HepG2 (cell line): Measurements from ENCODE around the gene SYCE3. TPM values are rescaled to one million over a fixed set of nuclear protein-coding genes. Genes with fewer than 3 reads are reported as not detected.

ENCODE experiments used
- ARNTL ChIP-seq: sonication (generic); formaldehyde crosslinking; IDR thresholded peaks from 2 replicates; pipeline ENCODE4 v1.4.0; 2020; ENCODE audit warnings: mild to moderate bottlenecking, missing genetic modification reagents
- HNF1A ChIP-seq, 2 experiments: sonication (generic) in 1 of 2; formaldehyde crosslinking in 1 of 2; IDR thresholded peaks; 2 replicates each; pipeline versions ENCODE4 v1.4.0 to v1.6.1; 2016 to 2020; ENCODE audit warnings: borderline replicate concordance in 1 of 2, low read depth in 1 of 2, mild to moderate bottlenecking in 1 of 2, missing genetic modification reagents in 1 of 2
- IKZF4 ChIP-seq: sonication (generic); formaldehyde crosslinking; IDR thresholded peaks from 2 replicates; pipeline ENCODE4 v1.5.1; 2020; ENCODE audit warnings: borderline replicate concordance, mild to moderate bottlenecking, low read depth, missing genetic modification reagents; ENCODE audit errors: not compliant biosample characterization
- POGK ChIP-seq: sonication (generic); formaldehyde crosslinking; conservative IDR thresholded peaks from 2 replicates; pipeline ENCODE4 v1.8.0; 2022; ENCODE audit warnings: mild to moderate bottlenecking, moderate library complexity, missing genetic modification reagents
- PPARG ChIP-seq: conservative IDR thresholded peaks from 2 replicates; pipeline ENCODE4 v1.6.1; 2016; ENCODE audit warnings: missing biosample characterization, missing genetic modification reagents
- SIN3B ChIP-seq: fragments of 150-350 bp; IDR thresholded peaks from 2 replicates; pipeline ENCODE4 v1.6.1; 2014; ENCODE audit warnings: low read length
- SRSF4 ChIP-seq: fragments of 200-400 bp; formaldehyde crosslinking; IDR thresholded peaks from one replicate; pipeline ENCODE4 v1.6.1; 2018; ENCODE audit warnings: mild to moderate bottlenecking, low read depth, low read length, moderate library complexity; ENCODE audit not compliant: poor library complexity, severe bottlenecking
- TBX3 ChIP-seq: fragments of 450-650 bp; IDR thresholded peaks from 2 replicates; pipeline ENCODE4 v1.6.1; 2017; ENCODE audit warnings: antibody characterized with exemption, mild to moderate bottlenecking, inconsistent platforms, borderline replicate concordance
- TMF1 ChIP-seq: sonication (generic); formaldehyde crosslinking; IDR thresholded peaks from 2 replicates; pipeline ENCODE4 v1.8.1; 2022; ENCODE audit warnings: low read depth, missing genetic modification reagents
- ZBTB44 ChIP-seq: sonication (generic); formaldehyde crosslinking; IDR thresholded peaks from 2 replicates; pipeline ENCODE4 v1.4.0; 2020; ENCODE audit warnings: missing genetic modification reagents
- ZNF629 ChIP-seq: sonication (generic); formaldehyde crosslinking; conservative IDR thresholded peaks from 2 replicates; pipeline ENCODE4 v1.5.0; 2020; ENCODE audit warnings: missing genetic modification reagents
- ZNF703 ChIP-seq: sonication (generic); formaldehyde crosslinking; IDR thresholded peaks from 2 replicates; pipeline ENCODE4 v1.5.1; 2020; ENCODE audit warnings: missing genetic modification reagents, mild to moderate bottlenecking, moderate library complexity, borderline replicate concordance
- ZNF720 ChIP-seq: sonication (generic); formaldehyde crosslinking; IDR thresholded peaks from 2 replicates; pipeline ENCODE4 v1.4.0; 2020; ENCODE audit warnings: missing genetic modification reagents
- ZNF770 ChIP-seq: sonication (generic); formaldehyde crosslinking; IDR thresholded peaks from 2 replicates; pipeline ENCODE4 v1.5.0; 2020; ENCODE audit warnings: mild to moderate bottlenecking, missing genetic modification reagents
- ZSCAN31 ChIP-seq: sonication (generic); formaldehyde crosslinking; IDR thresholded peaks from 2 replicates; pipeline ENCODE4 v1.5.0; 2020; ENCODE audit warnings: low read depth, mild to moderate bottlenecking, missing genetic modification reagents
- polyA plus RNA-seq, 8 experiments: library from polyadenylated mRNA; depleted of rRNA in 3 of 8; stranded (reverse) in 7 of 8; unstranded in 1 of 8; fragments of >200 nt; fragmentation: Illumina TruSeq in 4 of 8; extraction: Trizol in 4 of 8; gene quantifications; 2 replicates each; pipeline versions ENCODE4 v1.2.1 to v1.2.3, GENCODE V29; 2011 to 2016; ENCODE audit warnings: low read depth in 4 of 8, missing spikeins in 1 of 8, mixed read lengths in 1 of 8; ENCODE audit not compliant: insufficient read depth in 1 of 8
- total RNA-seq, 5 experiments: library from RNA; depleted of rRNA; stranded (reverse); fragments of >200 nt; fragmentation: Illumina TruSeq; extraction: Trizol; gene quantifications; 2 replicates each; pipeline ENCODE4 v1.2.3, GENCODE V29; 2016; ENCODE audit warnings: low read depth in 1 of 5

The SYCE3 gene
- total and polyA plus RNA-seq, 2 of the 13 experiments (the other 11 are each of a cell fraction or from before 2014, with no cell fraction given) = not detected

GRCh38 chr22:50507991-50508884 is 54.5 kb downstream of the SYCE3 start, which contains the start of gene NCAPH2 (continued):
- TF ChIP-seq ZBTB44 (CRISPR knock-in tag) (no peak), ZNF629 (CRISPR knock-in tag) (0 out of 2 replicates have a peak, but pooled peaks have one; percentile 9), ZNF770 (no peak), POGK (CRISPR knock-in tag) (no peak), TBX3 (no peak), PPARG (CRISPR knock-in tag) (0 out of 2 replicates have a peak, but pooled peaks have one; percentile 41), ZNF720 (CRISPR knock-in tag) (no peak), HNF1A (IDR thresholded peaks at IDR 0.05; ENCODE audit: low read depth) (no peak), HNF1A (CRISPR knock-in tag; IDR thresholded peaks at IDR 0.05; ENCODE audit: borderline replicate concordance) (peak; percentile 51; the same call in 1 of the 2 replicates), ZNF703 (no peak), SRSF4 (no peak), SIN3B (peak; percentile 99), IKZF4 (CRISPR knock-in tag) (no peak), TMF1 (CRISPR knock-in tag) (peak; percentile 84), ARNTL (CRISPR knock-in tag) (no peak), ZSCAN31 (CRISPR knock-in tag) (no peak)
